GM20000 (cell line): ENCODE results near the gene TM9SF4.
"Not testable (repeated sequence)": the region's sequence is repeated elsewhere in the genome, so short reads cannot be mapped to it uniquely, and the experiment has no call there.

Source experiments
- DNase-seq: peaks from one replicate; pipeline ENCODE4 v3.0.0; 2012; ENCODE audit warnings: low spot score
- TF ChIP-seq, protein P1 (sequence below): IDR thresholded peaks from 2 replicates; pipeline ENCODE4 v1.5.1; 2012; ENCODE audit warnings: mild to moderate bottlenecking, control low read depth; ENCODE audit errors: extremely low read depth, missing control alignments

Gene TM9SF4

DNA sequence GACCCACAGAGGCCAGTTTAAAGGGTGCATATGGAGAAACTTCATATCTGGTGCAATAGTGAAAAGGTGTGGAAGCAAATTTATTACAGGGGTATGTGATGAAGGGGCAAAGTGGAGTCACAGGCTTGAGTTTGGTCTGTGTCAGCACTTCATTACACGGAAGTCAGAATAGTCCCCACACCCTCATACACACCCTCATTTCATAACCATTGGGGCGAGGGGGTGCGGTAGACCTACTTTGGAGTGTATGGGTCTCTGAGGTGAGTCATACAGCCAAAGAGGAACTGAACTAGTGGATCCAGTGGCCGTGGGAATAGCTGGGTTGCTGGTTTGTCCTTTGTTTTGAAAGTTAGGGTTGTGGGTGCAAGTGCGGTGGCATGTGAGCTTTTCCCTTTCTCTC, 3.3 kb downstream of the TM9SF4 start:
- TF ChIP-seq, protein P1, sequence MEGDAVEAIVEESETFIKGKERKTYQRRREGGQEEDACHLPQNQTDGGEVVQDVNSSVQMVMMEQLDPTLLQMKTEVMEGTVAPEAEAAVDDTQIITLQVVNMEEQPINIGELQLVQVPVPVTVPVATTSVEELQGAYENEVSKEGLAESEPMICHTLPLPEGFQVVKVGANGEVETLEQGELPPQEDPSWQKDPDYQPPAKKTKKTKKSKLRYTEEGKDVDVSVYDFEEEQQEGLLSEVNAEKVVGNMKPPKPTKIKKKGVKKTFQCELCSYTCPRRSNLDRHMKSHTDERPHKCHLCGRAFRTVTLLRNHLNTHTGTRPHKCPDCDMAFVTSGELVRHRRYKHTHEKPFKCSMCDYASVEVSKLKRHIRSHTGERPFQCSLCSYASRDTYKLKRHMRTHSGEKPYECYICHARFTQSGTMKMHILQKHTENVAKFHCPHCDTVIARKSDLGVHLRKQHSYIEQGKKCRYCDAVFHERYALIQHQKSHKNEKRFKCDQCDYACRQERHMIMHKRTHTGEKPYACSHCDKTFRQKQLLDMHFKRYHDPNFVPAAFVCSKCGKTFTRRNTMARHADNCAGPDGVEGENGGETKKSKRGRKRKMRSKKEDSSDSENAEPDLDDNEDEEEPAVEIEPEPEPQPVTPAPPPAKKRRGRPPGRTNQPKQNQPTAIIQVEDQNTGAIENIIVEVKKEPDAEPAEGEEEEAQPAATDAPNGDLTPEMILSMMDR = no peak
- no peak for DNase-seq

DNA sequence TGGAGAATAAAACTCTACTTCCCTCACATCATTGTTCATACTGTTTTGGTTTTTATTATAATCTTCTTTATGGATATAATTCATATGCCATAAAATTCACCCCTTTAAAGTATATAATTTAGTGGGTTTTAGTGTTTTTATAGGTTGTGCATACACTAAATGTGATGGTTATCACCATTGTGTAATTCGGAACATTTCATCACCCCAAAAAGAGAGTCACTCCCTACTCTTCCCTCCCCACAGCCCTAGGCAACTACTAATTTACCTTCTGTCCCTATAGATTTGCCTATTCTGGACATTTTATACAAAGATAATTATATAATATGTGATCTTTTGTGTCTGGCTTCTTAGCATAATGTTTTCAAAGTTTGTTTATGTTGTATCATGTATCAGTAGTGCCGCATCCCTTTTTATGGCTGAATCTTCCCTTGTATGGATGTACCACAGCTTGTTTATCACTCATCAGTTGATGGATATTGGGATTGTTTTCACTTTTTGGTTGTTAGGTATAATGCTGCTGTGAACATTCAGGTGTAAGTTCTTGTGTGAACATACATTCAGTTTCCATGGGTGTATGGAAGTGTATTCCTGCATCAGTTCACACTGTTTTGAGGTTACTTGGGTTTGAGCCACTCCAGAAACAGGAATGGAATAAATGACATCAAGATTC, 4.2 kb downstream of the TM9SF4 start:
- TF ChIP-seq, protein P1 = no peak
- DNase-seq = no peak

DNA sequence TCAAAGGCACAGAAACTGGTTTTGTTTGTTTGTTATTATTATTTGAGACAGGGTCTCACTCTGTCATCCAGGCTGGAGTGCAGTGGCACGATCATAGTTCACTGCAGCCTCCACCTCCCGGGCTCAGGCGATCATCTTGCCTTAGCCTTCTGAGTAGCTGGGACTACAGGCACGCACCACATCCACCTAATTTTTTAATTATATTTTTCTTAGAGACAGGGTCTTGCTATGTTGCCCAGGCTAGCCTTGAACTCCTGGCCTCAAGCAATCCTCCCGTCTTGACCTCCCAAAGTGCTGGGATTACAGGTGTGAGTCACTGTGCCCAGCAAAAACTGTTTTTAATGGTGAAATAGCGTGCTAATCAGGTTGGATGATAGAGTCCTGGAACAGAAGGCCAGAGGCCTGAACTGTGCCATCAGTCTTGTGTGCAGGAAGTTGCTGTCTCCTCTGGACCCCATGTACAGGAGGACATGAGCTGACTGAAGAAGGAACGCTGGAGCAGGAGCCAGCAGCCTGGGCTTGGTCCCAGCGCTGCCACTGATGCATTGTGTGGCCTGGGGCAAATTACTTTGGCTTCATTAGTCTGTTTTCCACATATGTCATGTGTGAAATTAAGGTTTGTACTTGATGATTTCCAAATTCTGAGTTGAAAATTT, 4.9 kb downstream of the TM9SF4 start:
- DNase-seq = no peak
- TF ChIP-seq, protein P1 = no peak

DNA sequence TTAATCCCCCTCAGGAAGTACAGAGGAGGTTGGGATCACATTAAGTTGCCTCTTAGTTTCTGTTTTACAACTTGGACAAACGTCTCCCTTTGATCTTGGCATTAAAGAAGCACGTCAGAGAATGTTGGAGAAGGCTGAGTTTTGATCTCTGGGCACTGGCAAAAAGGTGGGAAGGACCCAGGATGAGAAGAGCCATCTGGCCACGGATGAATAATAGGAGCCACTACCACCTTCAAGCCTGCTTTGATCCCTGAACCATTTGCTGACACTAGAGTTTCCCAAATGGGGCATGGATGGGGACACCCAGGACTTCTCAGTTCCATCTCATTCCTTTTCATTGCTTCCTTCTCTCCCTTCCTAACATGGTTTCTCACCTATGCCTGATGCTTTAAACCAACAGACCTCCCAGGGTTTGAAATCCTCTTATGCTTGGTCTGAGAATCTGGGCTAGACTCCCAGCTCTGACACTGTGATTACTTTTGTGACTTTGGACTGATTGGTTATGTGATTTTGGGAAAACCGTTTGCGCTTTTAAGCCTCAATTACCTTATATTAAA, 5.8 kb downstream of the TM9SF4 start:
- TF ChIP-seq, protein P1 = no peak
- no peak for DNase-seq

DNA sequence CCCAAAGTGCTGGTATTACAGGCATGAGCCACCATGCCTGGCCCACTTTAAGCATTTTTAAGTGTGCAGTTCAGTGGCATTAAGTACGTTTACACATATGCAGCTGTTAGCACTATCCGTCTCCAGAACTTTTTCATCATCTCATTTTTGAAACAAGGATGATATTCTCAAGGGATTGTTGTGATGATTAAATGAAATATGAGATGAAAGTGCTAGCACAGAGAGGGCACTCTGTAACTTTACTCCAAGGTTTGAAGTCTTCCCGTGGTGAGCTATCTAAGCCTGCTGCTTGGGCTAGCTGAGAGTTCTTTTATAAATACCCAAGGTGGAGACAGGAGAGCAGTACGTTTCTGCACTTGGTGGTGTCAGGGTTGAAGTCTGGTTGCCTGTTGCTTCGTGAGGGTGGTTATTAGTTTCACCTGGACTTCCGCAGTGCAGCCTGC, 6.6 kb downstream of the TM9SF4 start:
- DNase-seq = no peak
- TF ChIP-seq, protein P1 = no peak

DNA sequence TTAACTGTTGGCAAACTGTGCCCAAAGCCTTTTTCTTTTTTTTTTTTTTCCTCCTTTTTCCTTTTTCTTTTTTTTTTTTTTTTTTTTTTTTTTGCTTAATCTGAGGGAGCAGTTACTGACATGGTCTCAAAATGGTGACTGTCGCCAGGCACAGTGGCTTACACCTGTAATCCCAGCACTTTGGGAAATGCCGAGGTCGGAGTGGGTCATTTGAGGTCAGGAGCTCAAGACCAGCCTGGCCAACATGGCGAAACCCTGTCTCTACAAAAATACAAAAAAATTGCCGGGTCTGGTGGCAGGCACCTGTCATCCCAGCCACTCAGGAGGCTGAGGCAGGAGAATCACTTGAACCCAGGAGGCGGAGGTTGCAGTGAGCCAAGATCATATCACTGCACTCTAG, 7.3 kb downstream of the TM9SF4 start:
- DNase-seq = not testable (repeated sequence)

DNA sequence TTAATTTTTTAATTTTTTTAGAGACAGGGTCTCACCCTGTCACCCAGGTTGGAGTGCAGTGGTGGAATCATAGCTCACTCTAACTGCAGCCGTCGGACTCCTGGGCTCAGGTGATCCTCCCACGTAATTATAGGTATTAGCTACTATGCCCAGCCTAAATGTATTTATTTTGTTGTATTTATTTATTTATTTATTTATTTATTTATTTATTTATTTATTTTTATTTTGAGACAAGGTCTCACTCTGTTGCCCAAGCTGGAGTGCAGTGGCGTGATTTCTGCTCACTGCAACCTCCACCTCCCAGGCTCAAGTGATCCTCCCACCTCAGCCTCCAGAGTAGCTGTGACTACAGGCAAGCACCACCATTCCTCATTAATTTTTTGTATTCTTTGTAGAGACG, 8.9 kb downstream of the TM9SF4 start:
- DNase-seq = not testable (repeated sequence)

DNA sequence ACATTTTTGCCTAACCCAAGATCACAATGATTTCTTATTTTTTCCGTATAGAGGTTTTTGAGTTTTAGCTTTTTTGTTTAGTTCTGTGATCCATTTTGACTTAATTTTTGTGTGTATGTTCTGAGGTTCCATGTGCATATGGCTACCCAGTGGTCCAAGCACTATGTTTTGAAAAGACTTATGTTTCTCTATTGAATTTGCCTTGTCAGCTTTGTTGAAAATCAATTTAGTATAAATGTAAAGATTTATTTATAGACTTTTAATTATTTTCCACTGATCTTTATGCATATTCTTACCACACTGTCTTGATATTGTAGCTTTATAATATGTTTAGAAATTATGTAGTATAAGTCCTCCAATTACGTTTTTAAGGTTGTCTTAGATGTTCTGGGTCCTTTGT, 10.2 kb downstream of the TM9SF4 start:
- TF ChIP-seq, protein P1 = no peak
- DNase-seq = no peak

DNA sequence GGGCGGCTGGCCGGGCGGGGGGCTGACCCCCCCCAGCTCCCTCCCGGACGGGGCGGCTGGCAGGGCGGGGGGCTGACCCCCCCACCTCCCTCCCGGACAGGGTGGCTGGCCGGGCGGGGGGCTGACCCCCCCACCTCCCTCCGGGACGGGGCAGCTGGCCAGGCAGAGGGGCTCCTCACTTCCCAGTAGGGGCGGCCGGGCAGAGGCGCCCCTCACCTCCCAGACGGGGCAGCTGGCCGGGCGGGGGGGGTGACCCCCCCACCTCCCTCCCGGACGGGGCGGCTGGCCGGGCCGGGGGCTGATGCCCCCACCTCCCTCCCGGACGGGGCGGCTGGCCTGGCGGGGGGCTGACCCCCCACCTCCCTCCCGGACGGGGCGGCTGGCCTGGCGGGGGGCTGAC, 12.4 kb downstream of the TM9SF4 start:
- not testable (repeated sequence) for DNase-seq
